Neural crest cell (in vitro differentiated cells): ENCODE results near the gene CAST. TPM values are rescaled to one million over a fixed set of nuclear protein-coding genes. Genes with fewer than 3 reads are reported as not detected.

Source experiments
- DNase-seq: peaks from one replicate; pipeline ENCODE4 v3.0.0; 2021; ENCODE audit warnings: low read depth, mixed read lengths, low spot score
- H3K27ac Mint-ChIP-seq: one replicate; pipeline ENCODE4 v1.8.0; 2021; ENCODE audit warnings: mild to moderate bottlenecking, mixed read lengths; ENCODE audit not compliant: unreplicated experiment
- H3K27me3 Mint-ChIP-seq: 2 replicates; pipeline ENCODE4 v1.8.0; 2021; ENCODE audit warnings: low read depth, mild to moderate bottlenecking, mixed read lengths
- H3K36me3 Mint-ChIP-seq: 2 replicates; pipeline ENCODE4 v1.8.0; 2021; ENCODE audit warnings: low read depth, mild to moderate bottlenecking, mixed read lengths
- H3K4me1 Mint-ChIP-seq: 2 replicates; pipeline ENCODE4 v1.8.0; 2021; ENCODE audit warnings: mixed read lengths
- H3K4me3 Mint-ChIP-seq: one replicate; pipeline ENCODE4 v1.8.0; 2021; ENCODE audit warnings: mild to moderate bottlenecking, mixed read lengths
- H3K9me3 Mint-ChIP-seq: 2 replicates; pipeline ENCODE4 v1.8.0; 2021; ENCODE audit warnings: mixed read lengths
- CTCF ChIP-seq: fragments of 200-600 bp; sonication (generic); conservative IDR thresholded peaks from 2 replicates; pipeline ENCODE4 v1.5.0; 2021; ENCODE audit warnings: antibody characterized with exemption, mild to moderate bottlenecking
- total RNA-seq: library from RNA; stranded (reverse); gene quantifications from 2 replicates; pipeline ENCODE4 v1.2.1, GENCODE V29; 2021

CAST gene
- total RNA-seq, 1 donor from 2014 or later: 50.7 TPM

GRCh38 chr5:96671441-96671840, 9.3 kb downstream of the CAST start:
- Mint-ChIP-seq H3K36me3 (no peaks in the 10 kb centered on the region), H3K27me3 (no peaks in the 10 kb centered on the region), H3K9me3 (no peaks in the 10 kb centered on the region), H3K4me1 (peaks cover 9% of the 10 kb centered on the region), H3K27ac (no peak overlapping the region), H3K4me3 (no peak overlapping the region)
- TF ChIP-seq CTCF: no peak
- no peak for DNase-seq

GRCh38 chr5:96673127-96673526, 11.0 kb downstream of the CAST start:
- no peak for TF ChIP-seq CTCF
- Mint-ChIP-seq H3K9me3 (no peaks in the 10 kb centered on the region), H3K27ac (no peak overlapping the region), H3K36me3 (no peaks in the 10 kb centered on the region), H3K4me1 (peaks cover 9% of the 10 kb centered on the region), H3K27me3 (no peaks in the 10 kb centered on the region), H3K4me3 (no peak overlapping the region)
- no peak for DNase-seq

GRCh38 chr5:96675882-96676281, 13.7 kb downstream of the CAST start:
- Mint-ChIP-seq H3K36me3 (no peaks in the 10 kb centered on the region), H3K27ac (no peak overlapping the region), H3K4me3 (no peak overlapping the region)

GRCh38 chr5:96677496-96677895, 15.3 kb downstream of the CAST start:
- Mint-ChIP-seq H3K27ac (no peak overlapping the region), H3K4me1 (peaks cover 9% of the 10 kb centered on the region), H3K4me3 (no peak overlapping the region), H3K9me3 (no peaks in the 10 kb centered on the region), H3K27me3 (no peaks in the 10 kb centered on the region), H3K36me3 (no peaks in the 10 kb centered on the region)
- no peak for DNase-seq
- no peak for TF ChIP-seq CTCF

More at GRCh38 chr5:96675882-96676281, 13.7 kb downstream of the CAST start:
- Mint-ChIP-seq H3K27me3 (no peaks in the 10 kb centered on the region), H3K4me1 (peaks cover 9% of the 10 kb centered on the region), H3K9me3 (no peaks in the 10 kb centered on the region)
- no peak for TF ChIP-seq CTCF
- no peak for DNase-seq

GRCh38 chr5:96679293-96679692, 17.1 kb downstream of the CAST start:
- H3K9me3 Mint-ChIP-seq: no peaks in the 10 kb centered on the region
- no peak for TF ChIP-seq CTCF
- no peaks in the 10 kb centered on the region for H3K36me3 Mint-ChIP-seq
- no peaks in the 10 kb centered on the region for H3K27me3 Mint-ChIP-seq
- H3K4me1 Mint-ChIP-seq: peaks cover 9% of the 10 kb centered on the region
- no peak for DNase-seq
- H3K4me3 Mint-ChIP-seq: no peak overlapping the region
- no peak overlapping the region for H3K27ac Mint-ChIP-seq
